Caco-2 (cell line): Measurements from ENCODE around the gene COMMD1. TPM values are rescaled to one million over a fixed set of nuclear protein-coding genes. Genes with fewer than 3 reads are reported as not detected.
A peak's percentile ranks its signal among the peaks of the same experiment; 100 is the strongest.

Experiments used
- BruUV-seq: library from RNA; stranded (reverse); fragments of 400-500 nt; replicated peaks from 2 replicates; lab custom pipeline; 2021; lab: Mats Ljungman, UMichigan
- CTCF ChIA-PET: fragments of 300-600 bp; sonication (Branson Sonifier 250); formaldehyde crosslinking; loops from one replicate; lab custom pipeline; 2022; ENCODE audit warnings: antibody characterized with exemption; lab: Charles Lee
- POLR2A ChIA-PET: fragments of 300-600 bp; sonication (Branson Sonifier 250); formaldehyde crosslinking; loops from one replicate; lab custom pipeline; 2022; ENCODE audit warnings: antibody characterized with exemption; lab: Charles Lee
- DNase-seq, 2 experiments: peaks; one replicate each; pipeline versions ENCODE4 v3.0.0 to v3.0.0-alpha.2; 2020 to 2022
- H3K27me3 ChIP-seq: replicated peaks from 2 replicates; pipeline ENCODE4 v1.6.0; 2011; ENCODE audit warnings: low read length; ENCODE audit not compliant: control insufficient read depth, insufficient read depth
- H3K36me3 ChIP-seq: 2 replicates; pipeline ENCODE4 v1.5.1; 2011; ENCODE audit warnings: low read length; ENCODE audit not compliant: control insufficient read depth, insufficient read depth
- H3K4me1 ChIP-seq: fragments of 250-450 bp; sonication (Bioruptor Pico); 2 replicates; pipeline ENCODE4 v1.5.1; 2020; ENCODE audit warnings: mild to moderate bottlenecking
- H3K4me3 ChIP-seq: 2 replicates; pipeline ENCODE4 v1.5.1; 2011; ENCODE audit warnings: low read depth, mild to moderate bottlenecking, control low read depth, low read length
- H3K9me3 ChIP-seq: fragments of 250-450 bp; sonication (Bioruptor Pico); 2 replicates; pipeline ENCODE4 v1.5.1; 2020; ENCODE audit warnings: mild to moderate bottlenecking, moderate library complexity
- H3K27ac Mint-ChIP-seq: one replicate; pipeline ENCODE4 v1.8.0; 2022; ENCODE audit warnings: mixed read lengths; ENCODE audit not compliant: unreplicated experiment
- H3K27me3 Mint-ChIP-seq: one replicate; pipeline ENCODE4 v1.8.0; 2022; ENCODE audit warnings: mixed read lengths; ENCODE audit not compliant: insufficient read depth, unreplicated experiment
- H3K36me3 Mint-ChIP-seq: one replicate; pipeline ENCODE4 v1.8.0; 2022; ENCODE audit warnings: mild to moderate bottlenecking, mixed read lengths; ENCODE audit not compliant: insufficient read depth, unreplicated experiment
- H3K4me1 Mint-ChIP-seq: one replicate; pipeline ENCODE4 v1.8.0; 2022; ENCODE audit warnings: low read depth, mixed read lengths; ENCODE audit not compliant: unreplicated experiment
- H3K4me3 Mint-ChIP-seq: one replicate; pipeline ENCODE4 v1.8.0; 2022; ENCODE audit warnings: mild to moderate bottlenecking, moderate library complexity, mixed read lengths; ENCODE audit not compliant: unreplicated experiment
- H3K9me3 Mint-ChIP-seq: one replicate; pipeline ENCODE4 v1.8.0; 2022; ENCODE audit warnings: mixed read lengths; ENCODE audit not compliant: unreplicated experiment
- CTCF ChIP-seq, 2 experiments: fragments of 200-600 bp in 1 of 2; IDR thresholded peaks; 1 replicate in 1 of 2; 2 replicates in 1 of 2; pipeline versions ENCODE4 v1.5.1 to v1.8.0; 2011 to 2022; ENCODE audit warnings: antibody characterized with exemption in 1 of 2, control low read depth in 1 of 2, inconsistent platforms in 1 of 2, low read depth in 1 of 2, low read length in 1 of 2, mild to moderate bottlenecking in 1 of 2, moderate library complexity in 1 of 2; ENCODE audit not compliant: insufficient read depth in 1 of 2, severe bottlenecking in 1 of 2, unreplicated experiment in 1 of 2
- intact Hi-C: fragments of 100-400 bp; cut with micrococcal nuclease; formaldehyde crosslinking; loops from one replicate; pipeline ENCODE4 v1.10.0; 2022; ENCODE audit not compliant: unreplicated experiment
- total RNA-seq: library from RNA; stranded (reverse); gene quantifications from 2 replicates; pipeline ENCODE4 v1.2.3, GENCODE V29; 2022

Gene COMMD1
- total RNA-seq, 1 experiment from 2014 or later: 56.7 TPM

DNA sequence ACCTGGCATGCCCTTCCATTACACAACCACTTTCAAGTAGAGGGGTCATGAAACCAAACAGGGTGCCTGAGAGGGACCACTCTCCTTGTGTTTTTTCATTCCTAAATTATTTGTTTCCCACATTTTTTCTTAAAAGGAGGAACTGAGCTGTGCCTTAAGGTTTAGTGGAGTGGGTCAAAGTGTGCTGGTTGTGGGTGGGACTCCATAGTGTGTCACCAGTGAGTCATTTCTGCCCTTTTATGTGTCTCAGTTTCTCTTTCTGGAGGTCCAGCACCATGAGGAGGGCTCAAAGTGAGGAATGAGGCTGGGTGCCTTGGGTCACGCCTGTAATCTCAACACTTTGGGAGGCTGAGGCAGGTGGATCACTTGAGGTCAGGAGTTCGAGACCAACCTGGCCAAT, 37.8 kb downstream of the COMMD1 start:
- Mint-ChIP-seq H3K4me1 (peaks cover 19% of the 10 kb centered on the region), H3K4me3 (no peak overlapping the region), H3K27me3 (no peaks in the 10 kb centered on the region), H3K9me3 (no peaks in the 10 kb centered on the region), H3K27ac (no peak overlapping the region), H3K36me3 (no peaks in the 10 kb centered on the region)
- H3K4me3 ChIP-seq: no peak overlapping the region
- no peak for TF ChIP-seq CTCF (IDR thresholded peaks at IDR 0.05; ENCODE audit: insufficient read depth in 1 of 2, low read depth in 1 of 2, low read length in 1 of 2, severe bottlenecking in 1 of 2, unreplicated experiment in 1 of 2)
- POLR2A ChIA-PET: no interaction called here
- intact Hi-C loops: no loop called here
- CTCF ChIA-PET: no interaction called here
- H3K4me1 ChIP-seq: peaks cover 48% of the 10 kb centered on the region
- H3K27me3 ChIP-seq: no peaks in the 10 kb centered on the region
- no TSS peak for BruUV-seq
- no peak for DNase-seq
- no peaks in the 10 kb centered on the region; the same call in 1 of the 2 replicates for H3K9me3 ChIP-seq
- H3K36me3 ChIP-seq: no peaks in the 10 kb centered on the region

- peaks cover 44% of the 10 kb centered on the region for H3K4me1 Mint-ChIP-seq
- no peak overlapping the region for H3K4me3 ChIP-seq
- peaks cover 9% of the 10 kb centered on the region for H3K36me3 Mint-ChIP-seq
- H3K27me3 ChIP-seq: no peaks in the 10 kb centered on the region
- H3K9me3 ChIP-seq: peaks cover 3% of the 10 kb centered on the region; the same call in 1 of the 2 replicates
- ChIA-PET CTCF (no interaction called here), POLR2A (no interaction called here)
- peak overlapping the region; percentile 21 for H3K4me3 Mint-ChIP-seq
- H3K4me1 ChIP-seq: peaks cover 68% of the 10 kb centered on the region
- no peaks in the 10 kb centered on the region for H3K27me3 Mint-ChIP-seq
- intact Hi-C loops: no loop called here
- H3K27ac Mint-ChIP-seq: peak overlapping the region; percentile 27
- no peak for DNase-seq
- BruUV-seq: no TSS peak
- peaks cover 14% of the 10 kb centered on the region for H3K9me3 Mint-ChIP-seq
- no peaks in the 10 kb centered on the region for H3K36me3 ChIP-seq
- no peak for TF ChIP-seq CTCF (IDR thresholded peaks at IDR 0.05; ENCODE audit: insufficient read depth in 1 of 2, low read depth in 1 of 2, low read length in 1 of 2, severe bottlenecking in 1 of 2, unreplicated experiment in 1 of 2)
Measured at GRCh38 chr2:61946666-61947065, 41.2 kb downstream of the COMMD1 start.

DNA sequence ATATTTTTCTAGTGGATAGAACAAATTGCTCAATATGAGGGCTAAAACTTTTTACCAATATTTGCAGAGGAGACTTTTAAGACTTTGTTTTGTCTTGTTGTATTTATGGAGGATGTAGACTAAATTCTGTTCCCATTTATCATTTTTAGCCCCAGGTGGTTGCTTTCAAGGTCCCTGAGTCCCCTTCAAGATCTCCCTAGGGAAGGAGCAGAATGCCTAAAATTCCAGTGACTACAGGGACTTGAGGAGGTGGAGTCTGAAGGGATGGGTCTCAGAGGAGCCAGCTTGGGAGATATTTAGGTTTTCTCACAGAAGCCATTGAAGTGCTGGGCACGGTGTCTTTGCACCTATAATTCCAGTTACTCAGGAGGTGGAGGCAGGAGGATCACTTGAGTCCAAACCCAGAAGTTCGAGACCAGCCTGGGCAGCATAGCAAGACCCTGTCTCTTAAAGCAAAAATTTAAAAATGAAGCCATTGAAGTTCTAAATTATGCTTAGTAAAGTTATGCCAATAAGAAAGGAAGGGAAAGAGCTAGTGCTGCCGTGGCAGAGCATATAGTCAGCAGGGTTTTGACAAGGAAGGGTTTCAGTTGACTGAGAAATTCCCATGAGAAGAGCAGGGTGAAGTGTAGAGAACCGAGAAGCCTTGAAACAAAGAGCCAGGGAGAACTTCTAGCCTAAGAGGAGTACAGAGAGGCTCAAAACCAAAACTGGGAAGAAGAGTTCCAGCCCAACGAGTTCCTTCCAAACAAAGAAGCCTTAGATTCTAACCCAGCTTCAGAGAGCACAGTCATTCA, 43.4 kb downstream of the COMMD1 start:
- H3K27me3 Mint-ChIP-seq: no peaks in the 10 kb centered on the region
- peaks cover 20% of the 10 kb centered on the region for H3K9me3 Mint-ChIP-seq
- Histone ChIP-seq H3K4me1 (peaks cover 68% of the 10 kb centered on the region), H3K36me3 (no peaks in the 10 kb centered on the region), H3K4me3 (no peak overlapping the region), H3K27me3 (no peaks in the 10 kb centered on the region), H3K9me3 (peaks cover 16% of the 10 kb centered on the region; the same call in 1 of the 2 replicates)
- DNase-seq: peak; percentile 42 to 54
- no peak overlapping the region for H3K4me3 Mint-ChIP-seq
- TF ChIP-seq CTCF (IDR thresholded peaks at IDR 0.05; ENCODE audit: insufficient read depth in 1 of 2, low read depth in 1 of 2, low read length in 1 of 2, severe bottlenecking in 1 of 2, unreplicated experiment in 1 of 2): no peak
- ChIA-PET POLR2A (no interaction called here), CTCF (no interaction called here)
- BruUV-seq: no TSS peak
- intact Hi-C loops: loop anchor here (1.0 to 2.0 kb wide), 2 partner anchors 14 to 20 kb away; no protein-coding TSS in a partner anchor
- peaks cover 9% of the 10 kb centered on the region for H3K36me3 Mint-ChIP-seq
- H3K4me1 Mint-ChIP-seq: peaks cover 44% of the 10 kb centered on the region
- peak overlapping the region; percentile 73 for H3K27ac Mint-ChIP-seq
